ENCODE measurements around the gene GIGYF2.
"Not testable (repeated sequence)": the region's sequence is repeated elsewhere in the genome, so short reads cannot be mapped to it uniquely, and the experiment has no call there.

GIGYF2 gene

DNA sequence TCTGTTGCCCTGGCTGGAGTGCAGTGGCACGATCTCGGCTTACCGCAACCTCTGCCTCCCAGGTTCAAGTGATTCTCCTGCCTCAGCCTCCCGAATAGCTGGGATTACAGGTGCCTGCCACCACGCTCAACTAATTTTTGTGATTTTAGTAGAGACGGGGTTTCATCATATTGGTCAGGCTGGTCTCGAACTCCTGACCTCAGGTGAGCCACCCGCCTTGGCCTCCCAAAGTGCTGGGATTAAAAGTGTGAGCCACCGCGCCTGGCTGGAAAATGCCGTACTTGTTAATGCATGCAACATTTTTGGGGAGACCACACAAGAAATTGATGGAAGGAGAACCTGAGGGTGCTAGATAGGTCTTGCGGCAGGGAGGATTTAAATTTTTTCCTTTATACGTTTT, 6.0 kb upstream of the GIGYF2 start:
- not testable (repeated sequence) for DNase-seq

DNA sequence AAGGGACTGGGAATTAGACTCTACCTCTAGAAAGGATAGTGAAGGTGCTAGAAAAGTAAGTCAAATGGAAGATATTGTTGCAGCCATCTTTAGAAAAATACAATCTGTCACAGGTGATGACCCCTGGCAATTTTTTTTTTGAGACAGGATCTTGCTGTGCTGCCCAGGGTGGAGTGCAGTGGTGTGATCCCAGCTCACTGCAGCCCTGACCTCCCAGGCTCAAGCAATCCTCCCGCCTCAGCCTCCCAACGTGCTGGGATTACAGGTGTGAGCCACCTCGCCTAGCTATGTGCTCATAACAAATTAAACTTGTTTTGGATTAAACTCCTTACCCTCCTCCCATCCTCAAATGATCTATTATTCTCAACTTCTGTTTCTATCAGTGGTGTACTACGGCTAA, 3.8 kb upstream of the GIGYF2 start:
- no peak for DNase-seq

GRCh38 chr2:232696609-232697058, 497 bp upstream of the GIGYF2 start:
- no peak for DNase-seq

DNA sequence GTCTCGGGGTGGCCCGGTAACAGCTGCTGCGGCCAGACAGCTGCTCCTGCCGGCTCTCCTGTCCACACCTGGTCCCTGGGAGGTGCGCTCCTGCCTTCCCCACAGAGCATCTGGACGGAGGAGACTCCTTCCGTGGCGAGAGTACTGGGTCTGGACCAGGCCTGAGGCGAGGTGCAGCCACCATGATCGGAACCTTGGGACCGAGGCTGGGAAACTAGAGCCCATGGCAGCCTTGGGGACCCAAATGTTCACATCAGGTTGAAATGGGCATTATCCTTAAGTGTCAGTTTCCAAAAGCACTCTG, 628 bp downstream of the GIGYF2 start:
- DNase-seq = no peak

DNA sequence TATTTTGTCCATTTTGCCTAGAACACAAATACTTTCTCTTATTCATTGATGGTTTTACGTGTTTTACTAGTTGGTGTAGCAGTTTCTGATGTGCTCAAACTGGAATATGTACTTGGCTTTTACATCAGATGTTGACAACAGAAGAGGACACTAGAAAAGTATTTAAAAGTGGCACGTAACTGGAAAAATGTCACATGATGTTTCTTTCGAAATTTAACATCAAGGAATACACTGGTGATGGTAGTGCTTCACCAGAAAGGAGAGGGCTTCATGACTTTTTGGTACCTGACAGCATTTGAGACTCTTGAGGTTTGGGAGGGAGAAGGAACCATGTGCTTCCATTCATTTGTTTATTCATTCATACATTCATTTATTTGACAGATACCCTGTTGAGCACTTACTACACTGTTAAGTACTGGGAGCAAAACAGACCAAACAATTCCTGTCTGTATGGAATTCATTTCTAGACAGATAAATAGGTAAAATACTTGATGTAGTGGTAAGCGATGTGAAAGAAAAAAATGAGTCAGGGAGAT, 1.5 kb downstream of the GIGYF2 start:
- no peak for DNase-seq

DNA sequence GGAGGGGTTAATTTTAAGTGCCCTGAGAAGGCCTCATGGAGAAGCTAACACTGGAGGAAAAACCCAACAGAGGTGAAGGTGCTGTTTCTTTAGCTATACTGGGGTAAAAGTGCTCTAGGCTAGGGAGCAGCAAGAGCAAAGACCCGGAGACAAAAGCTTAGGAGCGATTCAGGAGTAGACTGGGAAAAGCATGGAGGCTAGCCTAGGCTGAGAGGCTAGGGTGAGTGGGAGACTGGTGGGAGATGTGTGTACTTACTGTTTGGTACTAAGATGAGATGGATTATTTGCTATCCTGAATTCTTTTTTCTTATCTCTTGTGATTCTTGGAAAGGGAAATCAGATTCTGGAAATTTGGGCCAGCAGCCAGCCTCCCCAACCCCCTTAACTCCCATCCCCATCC, 2.0 kb downstream of the GIGYF2 start:
- DNase-seq = no peak

DNA sequence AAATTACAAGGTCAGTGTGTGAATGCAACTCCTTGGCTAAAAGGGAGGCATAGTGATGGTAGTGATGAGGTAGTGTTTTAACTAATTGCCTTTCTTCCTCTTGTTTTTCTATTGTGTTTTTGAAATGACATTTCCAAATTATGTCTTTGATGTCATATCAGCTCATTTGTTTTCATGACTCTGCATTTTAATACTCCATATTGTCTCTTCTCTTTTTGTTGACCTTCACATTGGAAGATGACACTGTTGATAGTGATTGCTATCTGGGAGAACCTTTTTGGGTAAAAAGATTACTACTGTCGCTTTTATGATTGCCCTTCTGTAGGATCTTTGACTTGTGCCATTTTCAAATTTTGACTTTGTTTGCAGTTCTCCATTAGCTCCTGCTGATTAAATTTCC, 3.0 kb downstream of the GIGYF2 start:
- no peak for DNase-seq

DNA sequence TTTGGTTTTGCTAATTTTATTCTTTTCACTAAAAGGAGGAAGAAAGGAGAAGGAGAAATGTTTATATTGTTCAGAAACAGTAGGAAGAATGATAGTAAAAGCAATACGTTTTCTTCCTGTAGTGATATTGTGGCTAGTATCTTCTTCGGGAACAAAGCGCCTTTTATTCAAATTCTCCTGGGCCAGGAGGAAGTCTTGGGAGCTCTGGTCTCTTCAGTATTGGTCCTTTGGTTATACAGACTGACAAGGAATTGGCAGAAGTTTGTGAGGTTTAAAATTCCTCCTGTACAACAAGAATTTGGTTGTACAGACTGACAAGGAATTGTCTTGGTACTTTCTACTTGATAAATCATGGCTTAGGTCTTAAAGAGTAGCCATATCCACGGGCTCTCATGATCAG, 9.9 kb downstream of the GIGYF2 start:
- DNase-seq = no peak

DNA sequence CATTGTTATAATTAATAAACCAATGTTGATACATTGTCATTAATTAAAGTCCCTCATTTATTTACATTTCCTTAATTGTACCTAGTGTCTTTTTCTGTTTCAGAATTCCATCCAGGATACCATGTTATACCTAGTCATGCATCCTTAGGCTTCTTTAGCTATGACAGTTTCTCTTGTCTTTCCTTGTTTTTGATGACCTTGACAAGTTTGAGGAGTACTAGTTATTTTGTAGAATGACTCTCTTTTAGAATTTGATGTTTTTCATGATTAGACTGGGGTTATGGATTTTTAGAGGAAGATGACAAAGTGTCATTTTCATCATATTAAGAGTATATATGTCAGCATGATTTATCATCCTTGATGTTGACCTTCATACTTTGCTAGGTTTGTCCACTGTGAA, 16.4 kb downstream of the GIGYF2 start:
- DNase-seq = no peak

- no peak for DNase-seq
Measured at GRCh38 chr2:232714969-232715368, 17.8 kb downstream of the GIGYF2 start.

DNA sequence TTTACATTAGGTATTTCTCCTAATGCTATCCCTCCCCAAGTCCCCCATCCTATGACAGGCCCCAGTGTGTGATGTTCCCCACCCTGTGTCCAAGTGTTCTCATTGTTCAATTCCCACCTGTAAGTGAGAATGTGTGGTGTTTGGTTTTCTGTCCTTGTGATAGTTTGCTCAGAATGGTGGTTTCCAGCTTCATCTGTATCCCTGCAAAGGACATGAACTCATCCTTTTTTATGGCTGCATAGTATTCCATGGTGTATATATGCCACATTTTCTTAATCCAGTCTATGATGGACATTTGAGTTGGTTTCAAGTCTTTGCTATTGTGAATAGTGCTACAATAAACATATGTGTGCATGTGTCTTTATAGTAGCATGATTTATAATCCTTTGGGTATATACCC, 22.9 kb downstream of the GIGYF2 start:
- DNase-seq = not testable (repeated sequence)

DNA sequence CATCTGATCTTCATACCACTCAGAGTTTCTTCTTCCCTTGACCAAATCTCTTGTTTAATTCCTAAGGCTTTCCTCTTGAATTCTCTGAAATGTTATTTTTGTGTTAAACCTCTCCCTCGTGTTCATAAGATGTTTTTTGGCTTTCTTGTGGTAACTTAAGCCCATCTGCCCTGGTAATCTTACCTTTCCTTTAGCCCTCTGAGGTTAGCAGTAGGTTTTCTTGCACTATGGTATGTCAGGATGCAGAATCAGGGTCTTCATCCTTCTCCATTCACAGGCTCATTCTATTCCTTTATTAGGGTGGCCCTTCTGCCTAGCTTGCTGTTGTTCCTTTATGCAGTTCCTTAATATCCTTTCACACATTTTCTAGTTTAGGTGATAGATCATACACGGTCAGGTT, 24.1 kb downstream of the GIGYF2 start:
- no peak for DNase-seq

- DNase-seq = no peak
Measured at GRCh38 chr2:232721882-232722281, 24.8 kb downstream of the GIGYF2 start.

DNA sequence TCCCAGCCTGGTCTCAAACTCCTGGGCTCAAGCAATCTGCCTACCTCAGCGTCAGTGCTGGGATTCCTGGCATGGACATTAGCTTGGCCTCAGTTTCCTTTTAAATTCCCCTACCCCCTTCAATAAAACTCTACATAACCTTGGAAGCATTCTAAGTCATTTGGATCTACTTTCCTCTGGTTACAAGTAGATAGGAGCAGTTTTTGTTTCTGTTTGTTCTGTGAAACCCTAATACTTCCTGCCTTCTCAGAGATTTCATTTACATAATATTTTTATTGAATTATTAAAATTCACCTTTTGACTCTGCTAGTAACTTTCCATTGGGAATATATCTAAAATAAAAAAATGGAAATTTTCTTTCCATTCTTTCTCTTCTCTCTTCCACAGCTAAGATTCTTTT, 25.9 kb downstream of the GIGYF2 start:
- DNase-seq = no peak

GRCh38 chr2:232728785-232729184, 31.7 kb downstream of the GIGYF2 start:
- DNase-seq = no peak

DNA sequence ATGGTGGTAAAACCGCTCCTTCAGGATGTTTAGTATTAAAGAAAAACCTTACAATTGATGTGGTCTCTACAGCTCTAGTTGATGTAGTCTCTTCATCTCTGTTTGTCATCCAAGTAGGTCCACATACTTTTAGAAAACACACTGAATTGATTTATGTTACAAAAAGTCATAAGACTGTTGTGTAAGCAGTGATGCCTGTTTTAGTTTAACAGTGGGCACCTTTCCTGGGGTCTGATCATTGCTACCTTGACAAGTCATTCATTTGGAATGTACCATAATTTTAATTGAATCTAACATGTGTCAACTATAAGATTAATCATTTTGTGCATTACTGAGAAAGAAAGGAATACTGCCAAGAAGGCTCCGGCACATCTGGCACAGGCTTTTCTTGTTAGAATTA, 34.3 kb downstream of the GIGYF2 start:
- no peak for DNase-seq

GRCh38 chr2:232741294-232741693, 44.2 kb downstream of the GIGYF2 start:
- no peak for DNase-seq

DNA sequence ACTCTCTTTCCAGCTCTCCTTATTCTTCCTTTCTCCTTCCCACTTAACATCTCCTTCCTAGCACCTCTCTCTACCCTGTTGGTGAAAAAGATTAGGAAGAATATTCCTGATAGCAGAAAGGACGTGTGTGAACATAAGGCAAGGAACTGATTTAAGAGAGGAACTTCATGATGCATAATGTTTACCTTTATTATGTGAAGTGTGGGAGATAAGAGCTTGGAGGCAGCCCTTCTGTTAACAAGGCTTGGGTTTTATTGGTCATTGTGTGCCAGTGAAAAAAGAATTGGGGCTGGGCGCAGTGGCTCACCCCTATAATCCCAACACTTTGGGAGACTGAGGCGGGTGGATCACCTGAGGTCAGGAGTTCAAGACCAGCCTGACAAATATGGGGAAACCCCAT, 44.8 kb downstream of the GIGYF2 start:
- no peak for DNase-seq

DNA sequence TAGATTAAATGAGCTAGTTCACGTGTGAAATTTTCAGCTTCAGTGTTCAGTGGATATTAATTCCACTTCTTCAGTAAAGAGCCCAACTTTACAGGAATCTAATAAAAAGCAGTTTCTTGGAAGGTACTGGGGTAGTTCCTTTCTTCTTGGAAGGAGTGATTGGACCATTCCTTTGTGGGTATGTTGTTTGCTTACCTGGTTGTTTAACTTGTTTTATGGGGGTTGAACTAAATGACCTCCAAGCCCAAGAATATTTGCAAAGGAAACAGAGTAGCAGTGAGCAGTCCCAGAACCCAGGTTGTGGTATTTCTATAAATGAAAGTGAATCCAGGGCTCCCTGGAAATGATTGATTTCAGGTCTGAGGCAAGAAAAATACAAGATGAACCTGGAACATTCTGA, 47.8 kb downstream of the GIGYF2 start:
- DNase-seq = no peak

DNA sequence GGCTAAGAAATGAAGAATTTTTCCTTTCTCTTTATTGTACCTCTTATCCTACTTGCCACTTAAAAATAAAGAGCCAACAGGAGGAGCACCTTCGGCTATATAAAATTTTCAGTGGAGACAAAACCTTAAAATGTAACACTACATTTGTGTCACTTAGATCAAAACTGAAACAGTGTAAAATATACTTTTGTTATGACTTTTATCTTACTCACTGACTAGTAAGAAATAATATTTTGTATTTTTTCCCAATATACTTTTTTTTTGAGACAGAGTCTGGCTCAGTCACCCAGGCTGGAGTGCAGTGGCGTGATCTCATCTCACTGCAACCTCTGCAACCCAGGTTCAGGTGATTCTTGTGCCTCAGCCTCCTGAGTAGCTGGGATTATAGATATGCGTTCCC, 50.9 kb downstream of the GIGYF2 start:
- DNase-seq = no peak

DNA sequence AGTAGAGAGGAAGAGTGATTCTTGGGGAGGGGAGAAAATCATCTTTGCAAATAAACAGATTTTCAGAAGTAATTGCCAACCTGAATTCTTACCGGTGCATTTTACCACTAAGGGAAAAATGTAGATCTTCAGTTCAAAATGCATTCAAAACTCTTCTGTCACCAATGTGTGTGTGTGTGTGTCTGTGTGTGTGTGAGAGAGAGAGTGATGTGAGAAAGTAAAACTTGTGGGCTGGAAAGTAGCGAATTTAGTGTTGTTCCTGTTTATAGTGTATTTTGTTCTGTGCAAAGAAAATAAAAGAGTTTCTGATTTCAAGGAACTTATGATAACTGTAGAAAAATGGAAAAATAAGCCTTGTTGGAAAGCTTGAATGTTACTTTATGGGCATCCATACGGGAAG, 52.2 kb downstream of the GIGYF2 start:
- DNase-seq = no peak

DNA sequence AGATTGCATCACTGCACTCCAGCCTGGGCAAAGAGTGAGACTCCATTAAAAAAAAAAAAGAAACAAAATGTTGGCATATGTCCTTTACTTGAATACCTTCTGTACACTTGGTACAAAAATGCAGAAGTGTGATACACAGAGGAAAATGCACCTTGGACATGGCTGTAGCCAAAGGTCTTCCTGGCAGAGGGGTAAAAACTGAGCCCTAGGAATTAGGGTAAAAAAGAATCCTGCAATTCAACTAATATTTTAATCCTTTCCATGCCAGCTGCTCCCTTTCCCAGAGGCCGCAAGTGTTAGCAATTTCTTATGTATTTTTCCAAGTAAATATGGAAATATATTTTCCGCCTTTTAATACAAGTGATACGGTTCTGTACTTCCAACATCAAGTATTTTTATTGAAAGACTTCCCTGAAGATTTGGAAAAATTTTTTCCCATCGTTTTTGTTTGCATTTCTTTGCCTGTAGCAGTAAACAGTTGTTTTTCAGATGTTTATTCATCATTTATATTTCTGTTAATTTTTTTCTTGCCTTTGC, 53.1 kb downstream of the GIGYF2 start:
- no peak for DNase-seq

- no peak for DNase-seq
Measured at GRCh38 chr2:232757905-232758304, 60.8 kb downstream of the GIGYF2 start.

GRCh38 chr2:232761301-232761907, 64.3 kb downstream of the GIGYF2 start:
- DNase-seq = peak; percentile 39

GRCh38 chr2:232767866-232768265, 70.7 kb downstream of the GIGYF2 start:
- DNase-seq = no peak
